Astrocyte of the cerebellum (primary cell): ENCODE data around the gene DDIT3.

Experiments used
- DNase-seq: peaks from one replicate; pipeline ENCODE4 v3.0.0-alpha.2; 2011; ENCODE audit warnings: low read depth
- H3K4me3 ChIP-seq: 2 replicates; pipeline ENCODE4 v1.5.1; 2011; ENCODE audit warnings: mild to moderate bottlenecking, low read depth, low read length, moderate library complexity
- CTCF ChIP-seq: IDR thresholded peaks from 2 replicates; pipeline ENCODE4 v1.5.1; 2012; ENCODE audit warnings: low read length, low read depth, moderate library complexity, mild to moderate bottlenecking; ENCODE audit errors: missing control alignments
- in situ Hi-C: cut with HindIII; loops from 2 replicates; pipeline ENCODE4 v1.10.0; 2017; ENCODE audit warnings: low sequenced_read_pairs

DDIT3 gene

DNA sequence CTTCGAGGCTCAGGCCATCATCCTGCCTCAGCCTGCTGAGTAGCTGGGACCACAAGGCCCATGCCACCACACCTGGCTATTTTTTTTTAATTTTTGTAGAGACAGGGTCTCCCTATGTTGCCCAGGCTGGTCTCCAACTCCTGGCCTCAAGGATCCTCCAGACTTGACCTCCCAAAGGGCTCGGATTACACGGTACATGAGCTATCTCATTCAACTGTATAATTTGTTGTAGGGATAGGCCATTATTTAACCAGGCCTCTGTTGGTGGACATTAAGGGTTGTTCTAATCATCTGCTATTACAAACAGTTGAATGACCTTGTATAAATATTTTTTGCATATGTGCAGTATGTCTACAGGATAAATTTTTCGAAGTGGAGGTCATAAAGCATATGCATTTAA, 38.5 kb upstream of the DDIT3 start:
- TF ChIP-seq CTCF = no peak
- in situ Hi-C loops = no loop called here
- no peak overlapping the region for H3K4me3 ChIP-seq
- DNase-seq = no peak

- no peak for DNase-seq
- TF ChIP-seq CTCF = no peak
- in situ Hi-C loops = no loop called here
- no peak overlapping the region for H3K4me3 ChIP-seq
These were observed 34.6 kb upstream of the DDIT3 start for GRCh38 chr12:57554897-57555296.

- in situ Hi-C loops = no loop called here
- no peak for DNase-seq
- no peak overlapping the region for H3K4me3 ChIP-seq
- no peak for TF ChIP-seq CTCF
These were observed 34.1 kb upstream of the DDIT3 start for GRCh38 chr12:57554453-57554852.

GRCh38 chr12:57553343-57554202, 33.3 kb upstream of the DDIT3 start:
- no peak for TF ChIP-seq CTCF
- in situ Hi-C loops = no loop called here
- H3K4me3 ChIP-seq = no peak overlapping the region
- no peak for DNase-seq

GRCh38 chr12:57552835-57553313, 32.6 kb upstream of the DDIT3 start:
- in situ Hi-C loops = no loop called here
- TF ChIP-seq CTCF = no peak
- H3K4me3 ChIP-seq = no peak overlapping the region
- DNase-seq = no peak

DNA sequence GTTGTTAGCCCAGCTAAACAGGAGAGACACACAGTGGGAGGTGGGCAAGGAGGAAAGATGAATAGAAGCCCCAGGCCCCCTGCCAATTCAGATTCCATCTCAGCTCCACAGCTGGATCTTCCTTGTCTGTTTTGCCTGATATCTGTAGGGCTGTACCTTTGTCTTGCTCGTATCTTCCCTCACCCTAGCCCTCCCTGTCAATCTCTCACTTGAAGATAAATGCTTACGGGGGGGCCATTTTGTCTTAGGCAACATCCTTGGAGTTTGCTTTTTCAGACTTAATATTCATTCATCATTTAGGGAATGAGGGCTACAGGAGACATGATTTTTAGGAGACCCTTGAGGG, 32.0 kb upstream of the DDIT3 start:
- DNase-seq = no peak
- no peak overlapping the region for H3K4me3 ChIP-seq
- in situ Hi-C loops = no loop called here
- TF ChIP-seq CTCF = no peak
